Anterior cingulate cortex (tissue), 58 donors: ENCODE data around the gene GIPC2.
"Not testable (repeated sequence)": the region's sequence is repeated elsewhere in the genome, so short reads cannot be mapped to it uniquely, and the experiment has no call there.

Experiments used
- DNase-seq, 58 donors: peaks; one replicate each; lab custom pipeline; 2025; lab: John Stamatoyannopoulos, UW

The GIPC2 gene

GRCh38 chr1:78061825-78062523 is 16.2 kb downstream of the GIPC2 start:
- no peak for DNase-seq

- DNase-seq = not testable (repeated sequence)
These were observed 19.1 kb downstream of the GIPC2 start for GRCh38 chr1:78064886-78065285.

GRCh38 chr1:78068681-78069283 is 23.0 kb downstream of the GIPC2 start:
- DNase-seq = no peak

DNA sequence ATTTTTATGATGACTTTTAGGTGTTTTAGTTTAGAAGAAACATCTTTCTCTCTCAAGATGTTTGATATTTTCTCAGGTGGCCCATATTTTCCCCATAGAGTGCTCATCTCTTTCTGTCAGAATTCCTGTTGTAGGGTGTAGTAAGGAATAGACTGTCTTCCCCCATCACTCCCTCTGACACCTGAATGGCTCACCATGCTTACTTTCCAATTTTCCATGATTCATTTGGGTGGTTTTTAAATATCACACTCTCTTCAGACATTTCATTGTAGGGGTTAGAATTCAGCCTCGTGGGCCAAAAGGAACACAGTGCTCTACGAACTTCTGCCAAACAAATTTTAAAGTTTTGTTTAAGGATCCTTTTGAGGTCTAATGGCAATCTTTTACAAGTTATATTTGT is 24.0 kb downstream of the GIPC2 start:
- DNase-seq = no peak

GRCh38 chr1:78070210-78070609 is 24.4 kb downstream of the GIPC2 start:
- DNase-seq = no peak

GRCh38 chr1:78070758-78071157 is 25.0 kb downstream of the GIPC2 start:
- no peak for DNase-seq

- DNase-seq = no peak
These were observed 25.9 kb downstream of the GIPC2 start for GRCh38 chr1:78071696-78072095.

DNA sequence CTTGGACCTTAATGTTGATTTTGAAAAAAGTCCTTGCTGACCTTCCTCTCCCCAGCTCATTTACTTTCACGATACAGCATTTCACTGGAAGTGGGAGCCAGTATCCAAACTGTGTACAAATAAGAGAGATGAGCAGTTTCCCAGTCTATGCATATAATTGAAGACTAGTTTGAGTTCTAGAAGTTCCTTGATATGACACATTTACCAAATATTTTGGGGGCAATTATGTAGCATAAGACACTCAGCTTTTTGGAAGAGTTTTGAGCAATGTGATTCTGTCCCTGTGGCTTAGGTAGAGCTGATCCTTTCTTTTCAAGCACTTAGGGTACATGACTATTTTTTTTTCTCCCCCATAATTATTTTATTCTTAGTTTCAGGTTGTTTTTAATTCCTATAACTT is 26.4 kb downstream of the GIPC2 start:
- no peak for DNase-seq

DNA sequence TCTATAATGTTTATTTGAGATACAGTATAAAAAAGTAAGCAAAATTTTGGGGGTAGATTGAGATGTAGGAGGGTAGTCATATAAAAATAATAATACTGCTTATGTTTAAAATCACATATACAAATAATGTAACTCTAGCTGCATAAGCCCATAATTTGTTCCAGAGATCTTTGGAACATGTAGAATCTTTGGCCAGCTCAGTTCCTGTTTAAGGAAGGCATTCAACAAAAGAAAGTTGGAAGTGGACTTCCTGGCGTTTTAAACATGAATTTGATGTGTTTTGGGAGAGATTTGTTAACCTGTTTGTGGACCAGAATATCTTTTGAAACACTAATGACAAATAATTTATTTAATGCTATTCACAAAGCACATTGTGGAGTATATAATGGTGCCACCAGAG is 27.7 kb downstream of the GIPC2 start:
- DNase-seq = no peak

DNA sequence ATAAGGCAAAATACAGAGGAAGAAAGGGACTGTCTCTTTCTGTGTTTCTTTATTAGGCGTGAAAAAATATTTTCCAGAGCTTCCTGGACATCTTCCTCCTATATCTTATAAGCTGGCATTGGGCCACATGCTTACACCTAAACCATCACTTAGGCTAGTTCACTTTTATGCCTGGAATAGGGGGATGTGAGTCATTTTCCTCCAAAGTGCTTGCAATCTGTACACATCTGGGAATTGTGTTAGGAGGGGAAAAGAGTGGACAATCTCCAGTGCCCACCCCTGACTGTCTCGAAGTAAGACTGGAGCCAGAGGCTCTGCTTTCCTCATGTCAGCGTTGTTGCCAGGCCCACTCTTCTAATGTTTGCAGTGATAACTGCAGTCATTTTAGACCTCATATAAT is 29.9 kb downstream of the GIPC2 start:
- no peak for DNase-seq

DNA sequence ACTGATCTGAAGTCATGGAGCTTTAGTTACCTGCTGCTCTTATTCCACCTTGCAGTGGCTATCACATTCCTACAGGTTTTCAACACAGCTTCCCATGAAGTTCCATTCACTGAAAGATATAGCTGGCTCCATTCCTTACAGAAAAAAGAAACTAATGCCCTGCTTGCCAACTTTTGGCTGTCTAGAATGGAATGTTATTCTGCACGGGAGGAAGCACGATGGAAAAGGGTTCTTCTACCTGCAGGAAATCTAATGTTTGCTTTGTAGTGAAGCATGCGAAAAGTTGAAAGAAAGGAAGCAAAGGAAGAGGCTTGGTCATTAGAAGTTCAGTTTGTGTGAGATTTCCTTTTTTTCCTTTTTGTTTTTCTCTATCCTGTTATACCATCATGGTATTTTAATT is 32.6 kb downstream of the GIPC2 start:
- no peak for DNase-seq

DNA sequence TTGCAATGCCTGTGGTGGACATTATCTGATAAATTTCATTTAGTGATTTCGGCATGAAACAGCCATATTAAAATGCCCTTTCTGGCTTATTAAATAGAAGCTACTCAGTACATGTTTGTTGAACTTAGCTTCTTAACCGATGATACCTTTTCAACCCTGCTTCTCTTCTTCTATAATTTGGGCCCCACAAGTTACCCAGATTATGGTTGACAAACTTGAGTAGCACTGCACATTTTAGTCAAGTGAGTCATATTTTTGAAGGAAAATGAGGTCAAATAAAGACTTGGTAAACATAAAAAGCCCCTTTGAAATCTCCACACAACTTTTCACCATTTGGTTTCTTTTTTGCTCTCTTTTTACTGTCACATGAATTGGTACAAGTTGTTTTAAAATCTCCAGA is 33.8 kb downstream of the GIPC2 start:
- no peak for DNase-seq

GRCh38 chr1:78080767-78081166 is 35.0 kb downstream of the GIPC2 start:
- no peak for DNase-seq

DNA sequence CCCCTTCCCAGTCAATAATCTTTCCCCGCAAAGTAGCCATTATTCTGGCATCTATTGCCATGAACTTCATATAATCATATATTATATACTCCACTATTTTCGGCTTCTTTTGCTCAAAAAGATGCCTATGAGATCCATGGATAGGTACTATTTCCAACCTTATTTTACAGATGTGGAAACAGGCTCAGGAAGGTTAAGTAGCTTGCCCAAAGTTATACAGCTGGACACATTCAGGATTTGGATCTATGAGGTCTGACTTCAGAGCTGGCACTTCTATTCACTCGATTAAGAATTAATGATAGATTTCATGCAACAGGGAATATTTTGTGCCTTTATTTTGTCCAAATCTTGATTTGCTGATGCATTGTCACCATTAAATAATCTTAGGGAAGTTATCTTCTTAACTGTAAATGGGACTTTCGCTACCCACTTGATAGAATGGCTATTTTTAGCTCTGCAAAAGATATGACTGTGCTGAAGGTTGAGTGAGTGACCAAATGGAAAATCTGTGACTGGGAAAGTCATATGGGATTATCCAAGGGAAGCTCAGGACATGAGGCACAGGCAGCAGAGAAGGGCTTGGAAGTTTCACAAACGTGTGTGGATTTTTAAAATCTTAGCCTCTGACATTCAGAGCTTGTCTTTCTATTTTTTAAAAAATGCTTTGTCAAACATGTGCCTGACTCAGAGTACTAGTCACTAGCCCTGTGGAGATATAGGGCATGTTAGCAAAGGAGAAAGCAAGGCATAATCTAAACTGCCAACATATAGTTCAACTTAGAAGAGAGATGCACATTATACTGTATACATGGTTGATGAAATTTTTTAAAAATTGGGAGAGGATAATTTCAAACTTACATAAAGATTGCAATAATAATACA is 36.5 kb downstream of the GIPC2 start:
- DNase-seq = no peak

DNA sequence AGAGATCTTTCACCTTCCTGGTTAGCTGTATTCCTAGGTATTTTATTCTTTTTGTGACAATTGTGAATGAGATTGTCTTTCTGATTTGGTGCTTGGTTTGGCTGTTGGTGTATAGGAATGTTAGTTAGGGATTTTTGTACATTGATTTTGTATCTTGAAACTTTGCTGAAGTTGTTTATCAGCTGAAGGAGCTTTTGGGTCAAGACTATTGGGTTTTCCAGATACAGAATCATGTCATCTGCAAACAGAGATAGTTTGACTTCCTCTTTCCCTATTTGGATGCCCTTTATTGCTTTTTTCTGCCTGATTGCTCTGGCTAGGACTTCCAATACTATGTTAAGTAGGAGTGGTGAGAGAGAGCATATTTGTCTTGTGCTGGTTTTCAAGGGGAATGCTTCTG is 38.9 kb downstream of the GIPC2 start:
- DNase-seq = not testable (repeated sequence)

GRCh38 chr1:78086697-78087096 is 40.9 kb downstream of the GIPC2 start:
- no peak for DNase-seq

GRCh38 chr1:78088015-78088414 is 42.2 kb downstream of the GIPC2 start:
- no peak for DNase-seq

- DNase-seq = no peak
These were observed 42.7 kb downstream of the GIPC2 start for GRCh38 chr1:78088486-78088885.

- no peak for DNase-seq
These were observed 43.2 kb downstream of the GIPC2 start for GRCh38 chr1:78089010-78089409.

- no peak for DNase-seq
These were observed 44.8 kb downstream of the GIPC2 start for GRCh38 chr1:78090472-78091133.

- DNase-seq = no peak
These were observed 45.5 kb downstream of the GIPC2 start for GRCh38 chr1:78091215-78091813.
